ENCODE measurements around the gene HIVEP3.

DNA sequence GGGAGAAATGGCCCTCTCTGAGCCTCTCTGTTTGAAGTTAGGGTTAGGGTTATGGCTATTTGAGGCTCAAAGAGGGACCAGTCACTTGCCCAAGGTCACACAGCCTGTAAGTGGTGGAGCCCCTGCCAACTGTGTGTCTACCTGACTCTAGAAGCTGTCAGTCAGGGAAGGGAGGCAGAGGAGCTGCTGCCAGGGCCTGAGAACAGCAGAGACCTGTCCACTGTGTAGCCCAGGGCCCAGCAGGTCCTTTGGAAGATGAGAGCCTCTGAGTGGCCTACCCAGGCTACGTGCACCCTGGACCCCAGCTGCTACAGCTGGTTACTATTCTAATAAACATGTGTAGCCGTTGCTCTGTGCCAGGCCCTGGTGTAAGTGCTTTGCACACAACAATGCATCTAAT is 419.1 kb downstream of the HIVEP3 start:
- TF ChIP-seq, protein P1, sequence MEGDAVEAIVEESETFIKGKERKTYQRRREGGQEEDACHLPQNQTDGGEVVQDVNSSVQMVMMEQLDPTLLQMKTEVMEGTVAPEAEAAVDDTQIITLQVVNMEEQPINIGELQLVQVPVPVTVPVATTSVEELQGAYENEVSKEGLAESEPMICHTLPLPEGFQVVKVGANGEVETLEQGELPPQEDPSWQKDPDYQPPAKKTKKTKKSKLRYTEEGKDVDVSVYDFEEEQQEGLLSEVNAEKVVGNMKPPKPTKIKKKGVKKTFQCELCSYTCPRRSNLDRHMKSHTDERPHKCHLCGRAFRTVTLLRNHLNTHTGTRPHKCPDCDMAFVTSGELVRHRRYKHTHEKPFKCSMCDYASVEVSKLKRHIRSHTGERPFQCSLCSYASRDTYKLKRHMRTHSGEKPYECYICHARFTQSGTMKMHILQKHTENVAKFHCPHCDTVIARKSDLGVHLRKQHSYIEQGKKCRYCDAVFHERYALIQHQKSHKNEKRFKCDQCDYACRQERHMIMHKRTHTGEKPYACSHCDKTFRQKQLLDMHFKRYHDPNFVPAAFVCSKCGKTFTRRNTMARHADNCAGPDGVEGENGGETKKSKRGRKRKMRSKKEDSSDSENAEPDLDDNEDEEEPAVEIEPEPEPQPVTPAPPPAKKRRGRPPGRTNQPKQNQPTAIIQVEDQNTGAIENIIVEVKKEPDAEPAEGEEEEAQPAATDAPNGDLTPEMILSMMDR (IDR thresholded peaks at IDR 0.05; ENCODE audit: poor library complexity), result no peak
- TF ChIP-seq EZH2 (IDR thresholded peaks at IDR 0.05; ENCODE audit: borderline replicate concordance), result no peak
